AG10803 (cell line): ENCODE data around the gene KCND1.
"Not testable (repeated sequence)": the region's sequence is repeated elsewhere in the genome, so short reads cannot be mapped to it uniquely, and the experiment has no call there.

Experiments
- DNase-seq: peaks from one replicate; pipeline ENCODE4 v3.0.0; 2010; ENCODE audit warnings: low read depth
- H3K4me3 ChIP-seq: 2 replicates; pipeline ENCODE4 v1.5.1; 2011; ENCODE audit warnings: mild to moderate bottlenecking, low read length, control low read depth
- TF ChIP-seq, protein P1 (sequence below): conservative IDR thresholded peaks from 2 replicates; pipeline ENCODE4 v1.5.1; 2011; ENCODE audit warnings: mild to moderate bottlenecking, low read length, control low read depth, inconsistent platforms

KCND1 gene

GRCh38 chrX:48989483-48989882 lies 17.8 kb upstream of the KCND1 start:
- DNase-seq = no peak
- TF ChIP-seq, protein P1, sequence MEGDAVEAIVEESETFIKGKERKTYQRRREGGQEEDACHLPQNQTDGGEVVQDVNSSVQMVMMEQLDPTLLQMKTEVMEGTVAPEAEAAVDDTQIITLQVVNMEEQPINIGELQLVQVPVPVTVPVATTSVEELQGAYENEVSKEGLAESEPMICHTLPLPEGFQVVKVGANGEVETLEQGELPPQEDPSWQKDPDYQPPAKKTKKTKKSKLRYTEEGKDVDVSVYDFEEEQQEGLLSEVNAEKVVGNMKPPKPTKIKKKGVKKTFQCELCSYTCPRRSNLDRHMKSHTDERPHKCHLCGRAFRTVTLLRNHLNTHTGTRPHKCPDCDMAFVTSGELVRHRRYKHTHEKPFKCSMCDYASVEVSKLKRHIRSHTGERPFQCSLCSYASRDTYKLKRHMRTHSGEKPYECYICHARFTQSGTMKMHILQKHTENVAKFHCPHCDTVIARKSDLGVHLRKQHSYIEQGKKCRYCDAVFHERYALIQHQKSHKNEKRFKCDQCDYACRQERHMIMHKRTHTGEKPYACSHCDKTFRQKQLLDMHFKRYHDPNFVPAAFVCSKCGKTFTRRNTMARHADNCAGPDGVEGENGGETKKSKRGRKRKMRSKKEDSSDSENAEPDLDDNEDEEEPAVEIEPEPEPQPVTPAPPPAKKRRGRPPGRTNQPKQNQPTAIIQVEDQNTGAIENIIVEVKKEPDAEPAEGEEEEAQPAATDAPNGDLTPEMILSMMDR = no peak

GRCh38 chrX:48983896-48984295 lies 12.3 kb upstream of the KCND1 start:
- DNase-seq = peak; percentile 4
- TF ChIP-seq, protein P1 = no peak
- H3K4me3 ChIP-seq = no peak overlapping the region

More at GRCh38 chrX:48989483-48989882, 17.8 kb upstream of the KCND1 start:
- no peak overlapping the region for H3K4me3 ChIP-seq

DNA sequence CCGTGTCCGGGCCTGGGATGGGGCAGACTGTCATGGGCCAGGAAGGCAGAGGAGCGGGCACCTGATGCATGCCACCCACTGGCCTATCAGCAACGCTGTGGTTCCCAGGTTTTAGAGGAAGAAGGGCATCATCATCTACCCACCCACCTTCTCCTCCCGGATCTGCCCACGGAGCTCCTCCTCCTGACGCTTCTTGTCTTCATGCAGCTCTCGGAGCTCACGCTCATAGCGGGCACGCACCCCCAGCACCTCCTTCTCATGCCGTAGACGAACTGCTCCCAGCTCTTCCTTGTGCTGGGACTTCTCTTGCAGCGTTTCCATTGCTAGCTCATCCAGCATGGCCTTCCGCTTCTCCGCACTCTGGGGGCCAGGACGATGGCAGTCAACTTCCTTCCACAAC lies 11.4 kb upstream of the KCND1 start:
- no peak overlapping the region for H3K4me3 ChIP-seq
- no peak for DNase-seq
- TF ChIP-seq, protein P1 = no peak

DNA sequence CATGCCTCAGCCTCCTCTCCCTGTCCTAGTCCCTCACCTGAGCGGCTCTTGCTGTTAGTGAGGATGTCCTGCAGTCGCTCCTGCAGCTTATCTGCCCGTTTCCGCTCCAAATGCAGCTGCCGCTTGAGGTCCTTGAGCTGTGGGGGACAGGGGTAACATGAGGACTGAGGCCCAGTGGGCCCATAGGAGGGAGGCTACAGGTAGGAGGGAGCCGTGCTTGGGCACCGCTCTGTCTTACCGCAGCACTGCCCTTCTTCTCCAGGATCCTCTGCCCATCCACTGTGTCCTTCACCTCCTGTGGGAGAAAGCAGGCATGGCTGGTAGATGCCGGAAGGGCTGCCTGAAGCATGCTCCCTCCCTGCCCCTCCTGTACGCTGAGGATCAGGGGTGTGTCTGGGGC lies 9.5 kb upstream of the KCND1 start:
- H3K4me3 ChIP-seq = no peak overlapping the region
- DNase-seq = no peak
- TF ChIP-seq, protein P1 = no peak

DNA sequence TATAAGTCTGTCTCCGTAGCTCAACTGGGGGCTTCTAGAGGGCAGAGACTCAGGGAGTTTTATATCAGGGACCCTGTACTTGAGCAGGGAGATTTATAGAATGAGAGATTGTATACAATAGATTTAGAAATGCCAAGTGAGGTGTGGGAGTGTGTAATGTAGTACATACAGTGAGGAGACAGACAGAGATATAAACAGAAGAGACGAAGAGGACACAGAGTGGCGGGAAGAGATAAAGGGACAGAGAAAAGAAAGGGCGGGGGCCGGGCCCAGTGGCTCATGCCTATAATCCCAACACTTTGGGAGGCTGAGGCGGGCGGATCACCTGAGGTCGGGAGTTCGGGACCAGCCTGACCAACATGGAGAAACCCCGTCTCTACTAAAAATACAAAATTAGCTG lies 8.7 kb upstream of the KCND1 start:
- not testable (repeated sequence) for DNase-seq, H3K4me3 ChIP-seq

- TF ChIP-seq, protein P1 = no peak
- no peak overlapping the region for H3K4me3 ChIP-seq
- DNase-seq = no peak
These were observed 6.6 kb upstream of the KCND1 start for GRCh38 chrX:48978226-48978625.

DNA sequence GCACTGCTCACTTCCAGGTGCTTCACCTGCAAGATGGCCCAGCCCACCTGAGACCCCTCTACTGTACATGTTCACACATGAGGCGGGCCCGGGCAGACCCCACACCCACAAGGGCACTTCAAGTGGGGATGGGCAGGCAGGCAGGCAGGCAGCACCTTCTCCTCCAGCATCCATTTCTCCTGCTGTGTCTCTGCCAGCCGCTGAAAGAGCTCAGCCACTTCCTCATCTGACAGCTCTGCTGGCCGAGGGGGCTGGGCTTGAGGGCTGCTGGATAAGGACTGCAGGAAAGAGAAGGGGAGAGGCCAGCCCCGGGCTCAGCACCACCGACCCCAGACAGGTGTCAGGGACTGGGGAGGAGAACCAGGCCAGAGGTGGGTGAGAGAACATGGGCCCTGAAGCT lies 4.4 kb upstream of the KCND1 start:
- DNase-seq = no peak
- TF ChIP-seq, protein P1 = no peak
- H3K4me3 ChIP-seq = no peak overlapping the region

GRCh38 chrX:48975541-48975940 lies 3.9 kb upstream of the KCND1 start:
- DNase-seq = no peak
- no peak overlapping the region for H3K4me3 ChIP-seq
- TF ChIP-seq, protein P1 = no peak
